Measurements from ENCODE around the gene ARFGEF2. TPM values are rescaled to one million over a fixed set of nuclear protein-coding genes. Genes with fewer than 3 reads are reported as not detected.

ARFGEF2 gene
- total and polyA plus RNA-seq, 2 donors (not counting 3 experiments of a cell fraction or from before 2014, with no cell fraction given), result 12.7 to 32.6 TPM

GRCh38 chr20:48965189-48965910 lies 43.8 kb downstream of the ARFGEF2 start:
- Histone ChIP-seq H2AFZ (ENCODE audit: low read depth, low read length) (no peak overlapping the region), H3K27me3 (ENCODE audit: control insufficient read depth in 2 of 2, insufficient read depth in 2 of 2, low read length in 2 of 2) (no peaks in the 10 kb centered on the region), H3K9me3 (replicated peaks; ENCODE audit: control insufficient read depth, insufficient read depth, low read length) (no peaks in the 10 kb centered on the region), H3K4me3 (replicated peaks in 1 of 3; ENCODE audit: insufficient read depth in 1 of 3, low read depth in 1 of 3, low read length in 3 of 3) (no peak overlapping the region), H3K27ac (ENCODE audit: insufficient read depth, low read depth, low read length) (no peak overlapping the region), H3K36me3 (ENCODE audit: control insufficient read depth in 2 of 2, extremely low read depth in 1 of 2, insufficient read depth in 2 of 2, low read length in 2 of 2) (peaks cover 11 to 12% of the 10 kb centered on the region in 2 experiments), H3K9me1 (replicated peaks; ENCODE audit: control insufficient read depth, extremely low read depth, insufficient read depth, low read length) (no peaks in the 10 kb centered on the region), H3K4me1 (ENCODE audit: control insufficient read depth, extremely low read depth, insufficient read depth, low read length) (no peaks in the 10 kb centered on the region), H3K4me2 (ENCODE audit: insufficient read depth, low read length) (no peak overlapping the region), H4K20me1 (replicated peaks; ENCODE audit: control insufficient read depth, extremely low read depth, insufficient read depth, low read length) (no peaks in the 10 kb centered on the region), H3K9ac (replicated peaks; ENCODE audit: extremely low read depth, insufficient read depth, low read length) (no peak overlapping the region), H3K79me2 (ENCODE audit: control insufficient read depth, insufficient read depth, low read length) (no peaks in the 10 kb centered on the region)
- ChIA-PET CTCF (interaction anchor here (1.3 kb wide), 1 partner anchor 308 kb away, joined by 3 read pairs; no protein-coding TSS in a partner anchor), POLR2A (no interaction called here)
- intact Hi-C loops (cut with micrococcal nuclease) (no loop called here), dilution Hi-C loops (cut with MboI; ENCODE audit: extremely low pct_ligation_motif_present, low sequenced_read_pairs) (no loop called here)
- no TSS peak for BruUV-seq (replicated peaks)
- no peak for FAIRE-seq
- no peak for TF ChIP-seq POLR2AphosphoS5 (IDR thresholded peaks at IDR 0.05; ENCODE audit: insufficient read depth, low read depth, low read length)
- no peak for TF ChIP-seq CTCF (IDR thresholded peaks at IDR 0.05; ENCODE audit: extremely low read depth in 1 of 2, insufficient read depth in 1 of 2, low read depth in 1 of 2, low read length in 2 of 2)
- no peak for TF ChIP-seq FOS (IDR thresholded peaks at IDR 0.05; ENCODE audit: borderline replicate concordance, insufficient read depth, low read length)
- no peak for TF ChIP-seq POLR2A (IDR thresholded peaks at IDR 0.05; ENCODE audit: low read depth, low read length)
- TF ChIP-seq GATA2 (IDR thresholded peaks at IDR 0.05; ENCODE audit: insufficient read depth, insufficient read length, low read depth, low read length), result no peak
- no peak for TF ChIP-seq MAX (IDR thresholded peaks at IDR 0.05; ENCODE audit: insufficient read depth, insufficient read length)
- no peak for TF ChIP-seq MYC (IDR thresholded peaks at IDR 0.05; ENCODE audit: low read depth, low read length)
- no peak for TF ChIP-seq JUN (IDR thresholded peaks at IDR 0.05; ENCODE audit: borderline replicate concordance, insufficient read depth, insufficient read length, low read depth)
- TF ChIP-seq EZH2 (IDR thresholded peaks at IDR 0.05; ENCODE audit: borderline replicate concordance, low read depth, low read length, severe bottlenecking), result no peak
- no peak for DNase-seq (ENCODE audit: low read depth, low spot score)
